ENCODE data around the gene CDK19.

The CDK19 gene

DNA sequence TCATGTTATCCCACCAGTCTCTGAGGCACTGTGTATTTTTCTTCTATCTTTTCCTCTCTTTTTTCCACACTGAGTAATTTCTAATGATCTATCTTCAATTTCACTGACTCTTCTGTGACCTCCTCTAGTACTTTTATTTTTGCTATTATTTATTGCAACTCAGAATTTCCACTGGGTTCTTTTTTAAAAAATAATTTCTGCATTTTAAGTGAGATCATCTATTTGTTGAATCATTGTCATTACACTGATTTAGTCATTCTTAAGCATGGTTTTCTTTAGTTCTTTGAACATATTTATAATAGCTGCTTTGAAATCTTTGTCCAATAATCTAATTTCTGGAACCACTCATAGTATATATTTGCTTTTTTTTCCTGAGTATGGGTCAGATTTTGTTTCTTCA, 242.1 kb downstream of the CDK19 start:
- DNase-seq = peak; percentile 24 to 26

DNA sequence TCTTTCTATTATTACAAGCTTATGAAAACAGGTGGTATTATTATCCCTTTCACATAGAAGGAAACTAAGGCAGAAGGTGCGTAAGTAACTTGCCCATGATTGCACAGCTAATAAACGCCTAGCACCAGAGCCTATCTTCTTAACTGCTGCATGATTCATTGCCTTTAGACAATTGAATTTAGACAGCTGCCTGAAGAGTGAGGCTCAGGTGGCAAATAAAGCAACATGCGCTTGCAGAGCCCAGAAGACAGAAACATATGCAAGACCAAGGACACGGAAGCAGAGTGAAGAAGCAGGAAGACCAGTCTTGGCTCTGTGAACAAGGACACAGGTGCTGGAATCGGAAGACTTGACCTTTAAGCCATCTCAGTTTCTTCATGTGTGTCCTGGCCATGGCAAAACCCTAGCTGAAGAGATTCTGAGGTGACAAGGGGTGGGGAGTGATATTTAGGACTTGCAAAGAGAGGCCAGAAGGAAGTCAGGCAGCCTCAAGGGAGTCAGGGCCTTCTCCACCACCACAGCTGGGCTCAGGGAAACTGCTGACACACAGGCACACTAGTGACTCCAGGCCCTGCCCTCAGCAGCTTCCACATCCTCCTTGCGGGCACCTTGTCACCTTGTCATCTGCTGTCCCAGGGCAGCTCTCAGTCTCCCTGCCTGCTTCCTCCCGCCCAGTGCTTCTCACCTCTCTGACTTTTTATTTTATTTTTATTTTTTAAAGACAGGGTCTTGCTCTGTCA, 247.1 kb downstream of the CDK19 start:
- DNase-seq = no peak

DNA sequence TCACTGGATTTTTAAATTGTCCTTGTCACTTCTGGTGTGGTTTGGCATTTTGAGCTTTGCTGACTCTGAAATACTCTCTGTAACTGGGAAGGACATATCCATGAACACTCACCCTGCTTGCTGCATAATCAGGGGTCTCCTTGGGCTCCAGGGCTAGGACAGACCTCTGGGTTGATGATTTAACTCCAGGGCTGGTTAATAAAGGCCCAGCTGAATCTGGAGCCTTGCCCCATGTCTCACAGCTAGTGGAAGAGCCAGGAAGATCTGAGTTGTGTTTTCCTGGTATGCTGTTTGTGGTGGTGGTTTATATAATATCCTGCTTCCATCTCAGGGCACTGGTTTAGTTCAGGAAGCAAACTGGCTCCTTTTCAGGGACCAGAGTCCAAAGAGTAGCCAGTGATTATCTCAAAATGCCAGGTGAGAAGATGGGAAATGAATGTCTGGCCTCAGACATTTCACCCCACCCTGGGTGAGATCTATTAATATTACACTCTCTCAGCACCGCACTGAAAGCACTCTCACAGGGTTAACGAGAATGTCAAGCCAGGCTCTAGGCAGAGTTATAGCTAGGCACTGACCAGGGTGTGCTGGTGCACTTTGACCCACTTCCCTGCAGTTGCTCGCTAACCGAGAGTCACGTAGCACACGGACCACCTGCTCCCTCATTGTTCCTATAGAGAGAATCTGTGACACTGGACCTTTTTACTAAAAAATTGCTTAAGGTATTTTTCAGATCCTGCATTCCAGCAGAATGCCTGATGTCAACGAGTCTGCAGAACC, 248.7 kb downstream of the CDK19 start:
- DNase-seq = no peak

DNA sequence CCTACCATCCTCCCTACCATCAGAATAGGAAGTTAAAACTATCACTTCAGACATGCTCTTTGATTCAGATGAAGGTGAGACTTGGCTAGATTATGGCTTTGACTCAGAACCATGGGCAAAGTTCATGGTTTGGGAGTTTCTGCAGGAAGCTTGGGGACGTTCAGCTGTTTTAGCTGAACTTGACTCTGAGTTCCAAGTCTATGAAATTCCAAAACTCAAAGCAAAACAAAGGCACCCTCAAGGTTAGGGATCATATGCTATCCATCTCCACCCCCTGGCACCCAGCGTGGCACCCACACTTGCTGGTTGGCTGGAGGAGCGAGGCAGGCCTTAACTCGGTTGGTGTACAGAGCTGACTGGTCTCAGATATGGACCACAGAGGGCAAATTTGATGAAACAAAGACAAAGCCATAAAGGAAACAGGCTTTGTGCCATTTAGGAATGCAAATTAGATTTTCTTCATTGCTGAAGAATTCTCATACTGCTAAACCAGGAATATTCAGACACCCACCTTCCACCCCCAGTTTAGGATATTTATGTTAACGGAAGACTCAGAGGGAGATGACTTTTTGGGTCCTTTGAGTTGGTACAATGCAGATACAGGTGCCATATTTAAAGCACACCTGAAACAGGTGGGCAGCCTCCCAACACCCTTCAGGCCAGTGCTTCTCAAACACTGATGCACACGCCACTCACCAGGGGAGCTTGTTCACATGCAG, 250.4 kb downstream of the CDK19 start:
- DNase-seq = no peak

DNA sequence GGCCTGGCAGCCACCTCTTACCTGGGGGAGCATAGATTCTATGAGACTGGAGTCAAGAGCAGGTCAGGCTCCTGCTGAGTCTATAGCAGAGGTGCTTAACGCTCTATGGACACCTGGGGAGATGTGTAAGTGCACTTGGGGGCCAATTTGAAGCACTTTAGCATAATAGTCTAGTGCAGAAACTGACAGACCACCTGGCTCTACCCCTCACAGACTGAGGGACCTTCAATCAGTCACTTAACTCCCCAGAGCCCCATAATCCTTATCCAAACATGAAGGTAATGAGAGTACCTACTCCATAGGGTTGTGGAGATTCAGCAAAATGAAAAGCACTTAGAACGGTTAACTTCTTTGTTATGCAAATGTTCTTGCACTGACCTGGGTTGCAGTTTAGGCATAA, 251.6 kb downstream of the CDK19 start:
- no peak for DNase-seq

DNA sequence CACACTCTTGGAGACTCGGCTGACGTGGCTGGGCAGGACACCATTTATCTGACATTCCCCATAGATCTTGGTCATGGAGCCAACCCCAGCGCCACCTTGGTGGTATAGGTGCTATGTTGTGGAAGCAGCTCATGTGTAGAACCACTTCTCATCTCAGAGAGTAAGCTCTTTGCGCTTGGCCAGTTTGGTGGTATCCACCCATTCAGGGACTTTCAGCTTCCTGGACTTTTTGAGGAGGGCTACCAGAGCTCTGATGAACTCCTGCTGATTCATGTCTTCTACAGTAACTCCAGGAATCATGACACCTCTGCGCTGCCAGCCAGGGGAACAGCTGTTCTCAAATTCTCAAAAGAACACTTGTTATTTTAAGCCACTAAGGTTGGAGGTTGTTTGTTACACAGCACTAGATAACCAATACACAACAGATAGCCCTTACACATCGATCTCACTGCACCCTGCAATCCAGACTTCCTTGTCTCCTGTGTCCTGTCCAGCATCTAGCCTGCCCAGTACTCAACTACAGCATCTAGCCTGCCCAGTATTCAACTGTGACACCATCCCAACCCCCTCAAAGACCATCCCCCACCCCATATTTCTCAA, 252.9 kb downstream of the CDK19 start:
- no peak for DNase-seq

DNA sequence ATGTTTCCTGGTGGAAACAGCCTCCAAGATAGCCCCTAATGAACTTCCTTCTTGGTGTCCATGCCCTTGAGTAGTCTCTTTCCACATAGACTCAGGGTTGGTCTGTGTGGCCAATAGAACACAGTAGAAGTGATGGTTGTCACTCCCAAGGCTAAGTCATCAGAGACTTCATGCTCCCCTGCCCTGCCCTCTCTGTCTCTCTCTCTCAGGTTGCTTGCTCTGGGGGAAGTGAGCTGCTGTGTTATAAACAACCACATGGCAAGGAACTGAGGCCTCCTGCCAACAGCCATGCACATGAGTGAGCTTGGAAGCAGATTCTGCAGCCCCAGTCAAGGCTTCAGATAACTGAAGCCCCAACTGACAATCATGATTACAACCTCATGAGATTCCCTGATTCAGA, 253.6 kb downstream of the CDK19 start:
- no peak for DNase-seq

DNA sequence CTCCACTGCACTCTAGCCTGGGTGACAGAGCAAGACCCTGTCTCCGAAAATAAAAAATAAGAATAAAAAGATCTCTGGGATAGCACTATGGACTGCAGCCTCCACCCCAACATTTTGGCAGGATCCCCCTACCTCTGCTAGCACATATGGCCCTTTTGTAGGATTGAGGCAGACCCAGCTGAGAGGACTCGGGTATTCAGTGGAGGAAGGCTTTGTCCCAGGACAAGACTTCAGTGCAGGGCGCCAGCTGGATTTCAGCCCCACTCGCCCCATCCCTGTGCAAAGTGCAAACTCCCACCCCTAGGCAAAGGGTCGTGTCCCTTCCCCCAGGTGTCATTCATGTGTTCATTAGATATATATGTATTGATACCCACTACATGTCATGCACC, 254.3 kb downstream of the CDK19 start:
- no peak for DNase-seq

DNA sequence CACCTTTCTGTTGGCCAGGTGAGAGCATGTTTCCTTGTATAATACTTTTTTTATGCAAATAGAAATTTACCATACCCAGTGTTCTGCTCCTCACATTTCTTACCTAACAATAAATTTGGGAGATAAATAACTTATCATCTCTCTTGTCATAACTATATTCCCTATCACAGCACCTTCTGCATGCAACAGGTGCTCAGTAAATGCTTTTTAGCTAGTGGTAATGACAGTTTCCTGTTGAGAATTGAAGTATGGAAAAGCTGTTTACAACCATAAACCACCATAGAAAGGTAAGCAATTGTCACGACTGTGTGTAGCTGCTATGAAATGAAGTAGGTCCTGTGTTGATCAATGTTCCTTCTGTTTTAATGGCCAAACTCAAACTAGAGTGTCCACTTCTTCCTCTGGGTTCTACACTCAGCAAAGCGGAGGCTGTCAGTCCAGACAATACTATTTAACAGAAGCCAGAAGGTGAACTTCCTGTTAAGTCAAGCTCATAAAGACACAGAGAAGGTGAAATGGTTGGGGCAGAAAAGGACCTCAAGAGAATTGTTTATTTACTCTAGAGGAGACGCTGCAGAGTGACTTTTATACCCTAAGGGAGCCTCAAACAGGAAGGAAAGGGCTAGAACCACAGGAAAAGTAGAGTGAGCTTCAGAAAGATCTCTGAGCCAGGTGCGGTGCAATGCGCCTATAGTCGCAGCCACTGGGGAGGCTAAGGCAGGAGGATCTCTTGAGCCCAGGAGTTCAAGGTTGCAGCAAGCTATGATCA, 254.8 kb downstream of the CDK19 start:
- no peak for DNase-seq

Data from inflammatory macrophage treated with lipopolysaccharide for 1 hour (primary cell).